AG08396 (cell line): ENCODE data around the gene LLCFC1.

Experiments
- DNase-seq: peaks from one replicate; pipeline ENCODE4 v3.0.0; 2012; ENCODE audit warnings: low spot score, mixed read lengths

Gene LLCFC1

DNA sequence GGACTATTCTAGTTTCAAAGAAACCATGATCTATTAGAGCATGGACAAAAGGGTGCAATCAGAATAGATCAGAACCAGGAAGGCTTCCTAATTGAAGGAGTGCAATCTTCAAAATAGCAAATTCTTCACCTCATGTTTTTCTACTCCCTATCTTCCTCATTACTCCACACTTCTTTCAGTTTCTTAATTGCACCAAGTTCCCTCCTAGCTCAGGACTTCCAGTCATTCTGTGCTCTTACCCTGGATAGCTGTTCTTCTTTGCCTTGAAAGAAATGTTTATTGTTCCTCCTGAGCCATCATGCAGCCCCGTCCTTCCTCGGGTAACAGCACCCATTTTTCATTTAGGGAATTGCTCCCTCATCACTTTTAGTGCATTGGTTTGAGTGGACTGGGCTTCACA, 28.8 kb upstream of the LLCFC1 start:
- DNase-seq = no peak

DNA sequence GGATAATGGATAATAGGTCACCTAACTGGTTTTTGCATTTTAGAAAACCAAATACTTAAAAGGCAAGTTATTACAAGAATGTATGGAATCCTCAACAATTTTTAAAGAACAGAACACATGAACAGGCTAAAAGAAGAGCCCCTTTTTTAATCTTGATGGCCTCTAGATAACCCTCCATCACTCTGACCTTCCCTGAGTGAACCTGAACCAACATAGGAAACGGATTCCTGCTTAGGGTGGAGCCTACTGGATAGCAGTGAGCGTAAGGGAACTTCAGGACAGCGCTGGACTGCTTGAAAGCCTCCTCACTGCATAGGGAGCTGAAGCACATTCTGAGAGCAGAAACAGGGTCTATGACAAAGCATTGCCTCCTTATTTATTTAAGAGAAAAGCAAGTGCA, 26.2 kb upstream of the LLCFC1 start:
- no peak for DNase-seq

DNA sequence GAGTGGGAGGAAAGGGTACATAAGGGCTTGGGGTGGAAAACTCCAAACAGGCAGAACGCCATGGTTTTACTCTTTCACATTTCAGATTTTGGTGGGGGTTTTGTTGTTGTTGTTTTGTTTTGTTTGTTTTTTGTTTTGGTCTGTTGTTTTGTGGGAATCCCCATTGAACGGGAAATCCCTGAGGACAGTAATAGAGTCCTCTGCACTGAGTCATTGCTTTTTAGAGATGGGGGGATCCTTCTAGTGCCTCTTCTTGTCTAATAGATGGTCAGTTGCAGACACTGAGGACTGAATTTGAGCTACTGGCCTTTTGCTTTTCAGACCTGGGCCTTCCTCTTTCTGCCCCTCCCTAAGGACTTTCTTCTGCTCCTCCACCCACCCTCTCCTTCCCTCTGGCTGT, 25.7 kb upstream of the LLCFC1 start:
- DNase-seq = no peak

DNA sequence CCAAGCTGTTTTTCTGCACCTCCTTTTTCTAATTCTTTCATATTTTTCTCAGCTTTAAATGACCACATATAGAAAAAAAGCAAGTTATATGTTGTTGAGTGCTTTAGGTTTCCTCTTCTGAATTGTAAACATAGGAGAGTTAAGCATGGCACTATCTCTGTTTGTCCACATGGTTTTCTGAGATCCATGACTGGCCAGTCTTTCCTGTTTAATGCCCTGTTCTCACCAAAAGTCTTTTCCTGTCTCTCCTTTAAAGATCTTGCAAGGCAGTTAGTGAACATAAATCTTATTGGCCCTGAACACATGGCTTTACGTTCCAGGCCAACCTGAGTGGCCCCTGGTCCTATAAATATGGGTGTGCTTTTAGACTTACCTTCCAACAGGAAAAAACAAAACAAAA, 25.2 kb upstream of the LLCFC1 start:
- DNase-seq = no peak

DNA sequence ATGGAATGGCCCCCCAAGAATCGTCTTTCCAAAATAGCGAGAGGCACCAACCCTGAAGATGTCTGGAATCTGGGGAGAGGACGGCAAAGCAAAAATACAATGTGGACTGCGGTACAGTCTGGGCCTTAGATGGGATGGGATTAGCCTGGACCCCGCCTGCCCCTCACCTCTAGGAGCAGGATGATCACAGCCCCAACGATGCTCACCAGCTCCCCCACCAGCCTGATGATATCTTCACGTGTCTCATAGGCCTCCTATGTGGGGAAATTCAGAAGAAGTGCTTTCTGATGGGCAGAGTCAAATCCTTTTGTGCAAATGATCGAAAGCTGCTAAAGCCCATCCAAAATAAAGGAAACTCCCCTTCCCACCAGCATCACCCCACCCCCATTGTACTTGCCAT, 24.0 kb upstream of the LLCFC1 start:
- DNase-seq = no peak

DNA sequence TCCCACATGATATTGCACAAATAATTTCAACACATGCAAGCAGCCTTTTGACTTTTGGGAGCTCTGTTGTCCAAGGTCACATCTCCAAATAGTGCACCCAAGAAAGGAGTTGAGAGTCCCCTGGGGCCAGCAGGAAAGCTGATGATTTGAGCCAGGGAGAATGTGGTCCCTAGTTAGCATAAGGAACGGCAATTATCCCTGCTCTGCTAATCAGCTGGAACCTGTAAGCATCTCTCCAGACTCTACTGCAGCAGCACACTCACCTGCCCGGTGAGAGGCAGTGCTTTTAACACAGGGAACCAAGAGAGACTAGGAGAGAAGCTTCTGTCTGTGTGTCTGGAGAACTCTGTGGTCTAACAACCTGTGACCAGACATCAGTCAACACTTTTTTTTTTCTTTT, 22.8 kb upstream of the LLCFC1 start:
- no peak for DNase-seq

DNA sequence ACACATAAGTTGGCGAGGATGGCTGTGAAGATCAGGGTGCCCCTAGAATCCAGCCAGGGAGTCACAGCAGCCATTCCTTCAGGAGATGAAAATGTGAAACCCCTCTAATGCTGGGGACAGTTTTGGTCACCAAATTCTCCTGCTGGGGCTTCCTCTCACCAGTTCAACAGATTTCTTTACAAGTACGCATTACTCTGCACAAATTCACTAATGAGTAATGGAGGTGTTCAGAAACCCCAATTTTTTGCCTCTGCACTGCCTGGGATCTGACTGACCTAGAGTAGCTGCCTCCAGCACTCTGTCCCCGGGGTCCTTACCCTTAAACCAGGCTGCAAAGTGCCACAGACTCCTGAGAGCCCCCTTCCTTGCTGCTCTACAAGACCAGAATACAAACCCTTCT, 21.8 kb upstream of the LLCFC1 start:
- DNase-seq = no peak

DNA sequence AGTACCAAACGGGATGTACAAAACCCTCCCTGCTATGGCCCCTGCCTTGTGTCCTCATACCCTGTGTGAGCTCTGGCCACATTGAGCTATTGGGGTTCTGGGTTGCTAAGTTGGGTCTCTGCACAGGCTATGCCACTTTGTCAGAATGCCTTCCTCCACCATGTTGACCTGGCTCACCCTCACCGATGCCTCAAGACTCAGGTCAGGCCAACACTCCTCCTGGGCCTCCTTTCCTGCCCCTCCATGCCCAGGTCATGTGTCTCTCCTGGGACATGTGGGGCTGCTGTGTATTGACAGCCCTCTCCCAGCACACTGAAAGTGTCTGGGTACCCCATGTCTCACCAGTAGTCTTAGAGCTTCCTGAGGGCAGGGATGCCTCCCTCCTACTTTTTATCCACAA, 20.4 kb upstream of the LLCFC1 start:
- no peak for DNase-seq

DNA sequence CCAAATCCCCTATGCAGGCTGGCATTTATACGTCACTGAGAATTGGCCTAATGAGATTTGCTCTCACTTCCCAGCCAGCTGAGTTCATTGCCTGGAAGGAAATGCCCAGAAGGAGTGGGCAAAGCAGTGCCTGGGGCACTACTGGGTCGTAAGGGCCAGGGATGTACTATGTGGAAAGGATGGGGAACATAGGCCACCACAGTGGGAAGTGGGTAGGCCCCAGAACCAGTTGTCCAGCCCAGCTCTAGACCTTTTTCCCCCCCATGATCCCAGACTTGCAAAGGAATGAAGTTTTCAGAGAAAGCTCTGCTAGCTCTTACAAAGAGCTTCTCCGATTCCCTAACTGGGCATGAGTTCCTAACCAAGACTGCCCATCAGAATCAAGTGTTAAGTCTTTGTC, 19.6 kb upstream of the LLCFC1 start:
- DNase-seq = no peak

DNA sequence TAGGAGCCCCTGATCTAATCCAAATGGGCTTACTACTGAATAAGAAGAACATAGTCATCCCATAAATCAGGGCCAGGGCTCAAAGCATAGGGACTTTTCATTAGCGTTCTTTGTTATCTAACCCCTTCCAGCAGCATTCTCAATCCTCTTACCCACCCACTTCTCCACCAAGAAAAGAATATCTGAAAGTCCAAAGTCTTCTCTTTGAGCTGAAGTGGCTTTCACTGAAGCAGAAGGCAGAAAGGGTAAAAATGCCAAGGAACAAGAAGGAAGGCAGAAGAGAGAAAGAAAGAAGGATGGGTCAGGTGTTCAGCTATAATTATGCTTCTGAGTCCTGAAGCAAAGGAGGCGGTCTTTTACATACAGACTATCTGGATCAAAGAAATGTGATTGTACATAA, 15.9 kb upstream of the LLCFC1 start:
- no peak for DNase-seq

DNA sequence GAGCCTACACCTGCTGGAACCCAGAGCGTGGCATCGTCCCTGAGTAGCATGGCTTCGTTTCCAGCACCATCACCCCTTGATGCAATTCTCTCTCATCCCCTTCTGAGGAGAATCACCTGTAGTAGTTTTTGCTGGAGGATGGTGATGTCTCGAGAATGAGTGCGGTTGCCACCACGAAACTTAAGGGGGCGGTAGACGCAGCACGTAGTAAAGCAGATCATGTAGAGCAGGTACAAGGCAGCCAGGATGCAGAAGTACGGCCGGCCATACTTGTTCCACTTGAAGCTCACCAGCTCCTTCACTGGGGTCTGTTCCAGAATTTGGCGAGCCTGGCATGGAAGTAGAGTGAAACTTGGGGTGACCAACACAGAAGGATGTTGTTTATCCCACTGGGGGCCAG, 13.9 kb upstream of the LLCFC1 start:
- DNase-seq = no peak

DNA sequence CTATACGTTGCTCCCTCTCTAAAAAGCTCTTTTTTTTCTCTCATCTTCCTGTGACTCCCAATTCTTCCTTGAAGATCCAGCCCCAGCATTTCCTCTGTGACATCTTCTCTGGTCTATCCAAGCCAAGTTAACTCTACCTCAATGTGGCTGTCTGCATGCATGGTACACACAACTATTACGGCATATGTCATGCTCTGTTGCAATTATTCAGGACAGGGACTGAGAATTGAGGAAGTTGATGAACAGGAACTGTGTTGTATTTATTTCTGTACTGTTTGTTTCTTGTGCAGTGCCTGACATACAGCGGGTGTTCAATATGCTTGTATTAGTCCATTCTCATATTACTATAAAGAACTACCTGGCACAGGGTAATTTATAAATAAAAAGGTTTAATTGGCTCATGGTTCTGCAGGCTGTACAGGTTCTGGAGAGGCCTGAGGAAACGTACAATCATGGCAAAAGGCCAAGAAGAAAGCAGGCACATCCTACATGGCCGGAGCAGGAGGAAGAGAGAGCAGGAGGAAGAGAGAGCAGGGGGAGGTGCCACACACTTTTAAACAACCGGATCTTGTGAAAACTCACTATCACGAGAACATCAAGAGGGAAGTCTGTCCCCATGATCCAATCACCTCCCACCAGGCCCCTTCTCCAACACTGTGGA, 12.1 kb upstream of the LLCFC1 start:
- no peak for DNase-seq

DNA sequence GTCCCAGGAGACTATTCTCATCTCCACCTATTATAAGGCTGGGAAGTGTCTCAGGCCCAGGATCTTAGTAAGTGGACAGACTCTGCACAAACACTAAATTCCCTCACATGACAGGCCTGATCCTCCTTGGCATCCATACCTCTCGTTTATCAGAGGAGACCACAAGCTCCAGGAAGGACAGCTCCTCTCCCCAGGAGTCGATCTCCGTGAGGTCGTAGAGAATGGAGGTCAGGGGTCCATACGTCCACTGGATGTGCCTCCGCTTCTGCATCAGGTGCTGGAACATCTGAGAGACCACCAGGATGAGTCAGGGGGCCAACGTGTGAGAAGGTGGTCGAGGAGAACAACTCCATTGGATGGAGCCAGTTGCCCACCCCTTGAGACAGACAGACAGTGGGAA, 11.3 kb upstream of the LLCFC1 start:
- no peak for DNase-seq

DNA sequence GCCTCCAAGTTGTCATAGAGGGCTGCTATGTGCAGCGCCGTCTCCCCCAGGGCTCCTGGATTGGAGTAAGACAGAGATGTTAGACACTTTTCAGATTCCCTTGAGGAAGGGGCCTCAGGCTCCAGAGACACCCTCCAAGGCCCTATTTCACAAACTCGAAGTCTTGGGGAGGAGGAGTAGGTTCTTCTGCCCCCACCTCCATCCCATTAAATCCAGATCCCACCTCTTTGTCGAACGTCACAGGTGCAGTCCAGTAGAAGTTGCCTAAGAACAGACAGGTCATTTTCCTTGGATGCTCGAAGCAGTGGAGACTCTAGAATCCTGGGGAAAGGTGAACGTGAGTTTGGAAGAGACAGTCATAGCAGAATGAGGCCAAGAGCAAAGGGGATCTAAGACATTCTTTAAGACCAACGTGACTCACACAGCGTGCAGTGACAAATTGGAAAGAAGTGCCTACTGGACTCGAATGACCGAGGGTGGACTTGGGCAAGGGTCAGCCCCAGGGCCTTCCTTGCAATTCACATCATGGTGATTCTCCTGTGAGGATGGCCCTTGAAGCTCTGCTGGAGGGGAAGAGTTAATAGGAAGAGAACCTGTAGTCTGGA, 9.1 kb upstream of the LLCFC1 start:
- no peak for DNase-seq

DNA sequence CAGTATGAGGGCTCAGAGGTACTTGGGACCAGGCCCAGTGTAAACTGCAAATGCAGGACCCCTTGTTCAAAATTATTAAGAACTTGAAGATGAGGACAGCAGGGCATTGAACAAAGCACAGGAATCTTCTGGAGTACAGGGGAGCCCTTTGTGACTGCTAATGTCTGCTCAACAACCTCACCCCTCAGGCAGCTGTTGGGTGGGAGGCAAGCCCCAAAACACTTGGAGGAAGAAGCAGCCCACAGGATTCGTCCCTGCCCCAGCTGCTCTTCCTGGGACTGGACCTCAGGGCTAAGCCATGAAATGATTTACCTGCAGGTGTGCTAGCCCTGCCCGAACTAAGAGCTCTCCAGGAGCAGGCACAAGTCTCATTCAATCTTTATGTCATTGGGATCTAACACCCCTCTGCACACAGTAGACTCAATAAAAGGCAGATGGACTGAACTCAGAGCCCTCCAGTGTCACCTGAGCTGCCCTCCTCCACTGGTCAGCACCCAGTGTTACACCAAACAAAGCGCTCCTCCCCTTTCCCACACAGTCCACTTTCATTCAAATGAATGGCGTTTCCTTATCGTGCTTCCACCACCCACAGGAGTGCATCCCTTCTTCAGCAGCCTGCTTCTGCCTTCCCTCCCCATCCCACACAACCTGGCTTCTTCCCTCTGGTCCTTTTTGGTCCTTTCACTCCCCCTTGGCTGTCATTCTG, 6.7 kb upstream of the LLCFC1 start:
- no peak for DNase-seq

DNA sequence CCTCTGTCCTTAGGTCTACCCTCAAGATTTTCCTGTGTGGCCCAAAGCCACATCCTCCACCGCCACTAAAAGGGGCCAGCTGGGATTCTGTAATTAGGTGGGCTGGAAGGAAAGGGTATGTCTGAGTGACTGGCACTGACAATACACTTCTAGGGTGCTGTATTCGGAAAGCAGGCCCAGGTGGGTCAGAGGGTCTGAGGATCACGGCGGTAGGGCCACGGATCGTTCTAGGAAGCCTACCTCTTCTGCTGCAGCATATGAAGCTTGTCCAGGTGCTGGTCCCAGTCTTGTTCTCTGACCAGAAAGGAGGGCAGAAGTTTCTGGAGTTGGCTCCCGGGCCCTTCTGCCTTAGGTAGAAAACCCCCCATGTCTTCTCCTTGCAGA, 6.2 kb upstream of the LLCFC1 start:
- no peak for DNase-seq

DNA sequence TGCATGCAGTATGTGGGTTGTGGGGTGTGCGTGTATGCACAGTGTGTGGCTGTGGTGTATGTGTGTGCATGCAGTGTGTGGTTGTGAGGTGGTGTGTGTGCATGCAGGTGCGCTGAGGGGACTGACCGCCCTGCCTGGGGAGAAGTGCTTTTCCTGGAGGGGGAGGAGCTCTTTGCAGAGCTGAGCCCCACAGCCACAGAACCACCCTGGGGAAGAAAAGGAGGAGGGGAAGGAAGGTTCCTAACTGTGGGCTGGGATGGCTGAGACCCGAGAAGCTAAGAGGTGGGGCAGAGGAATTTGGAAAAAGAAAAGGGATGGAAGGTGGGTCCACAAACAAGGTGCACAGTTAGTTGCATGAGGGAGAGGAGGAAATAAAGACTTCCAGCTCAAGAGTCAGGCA, 5.7 kb upstream of the LLCFC1 start, which contains the start of gene TRPV5:
TRPV5 (minus strand) TSS at position 123 of the 400 bp plus-strand sequence. CDS start 287 bp downstream, outside the sequence.
- no peak for DNase-seq

DNA sequence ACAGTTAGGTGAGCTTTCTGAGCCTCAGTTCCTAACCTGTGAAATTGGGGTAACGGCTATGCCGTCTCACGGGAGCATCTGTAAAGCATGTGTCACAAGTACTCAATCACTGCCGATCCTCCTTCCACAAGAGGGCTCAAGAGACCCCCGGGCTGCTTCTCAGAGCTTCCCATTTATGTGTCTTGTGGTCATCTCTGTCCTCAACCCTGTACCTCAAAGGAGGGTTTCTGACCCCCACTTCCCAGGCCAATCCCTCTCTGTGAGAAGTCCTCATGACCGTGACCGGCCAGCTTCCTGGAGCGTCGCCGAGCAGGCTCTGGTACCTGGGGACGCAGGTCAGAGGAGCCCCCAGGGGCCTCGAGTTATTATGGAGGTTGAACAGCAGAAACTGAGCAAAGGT, 5.2 kb upstream of the LLCFC1 start:
- no peak for DNase-seq

DNA sequence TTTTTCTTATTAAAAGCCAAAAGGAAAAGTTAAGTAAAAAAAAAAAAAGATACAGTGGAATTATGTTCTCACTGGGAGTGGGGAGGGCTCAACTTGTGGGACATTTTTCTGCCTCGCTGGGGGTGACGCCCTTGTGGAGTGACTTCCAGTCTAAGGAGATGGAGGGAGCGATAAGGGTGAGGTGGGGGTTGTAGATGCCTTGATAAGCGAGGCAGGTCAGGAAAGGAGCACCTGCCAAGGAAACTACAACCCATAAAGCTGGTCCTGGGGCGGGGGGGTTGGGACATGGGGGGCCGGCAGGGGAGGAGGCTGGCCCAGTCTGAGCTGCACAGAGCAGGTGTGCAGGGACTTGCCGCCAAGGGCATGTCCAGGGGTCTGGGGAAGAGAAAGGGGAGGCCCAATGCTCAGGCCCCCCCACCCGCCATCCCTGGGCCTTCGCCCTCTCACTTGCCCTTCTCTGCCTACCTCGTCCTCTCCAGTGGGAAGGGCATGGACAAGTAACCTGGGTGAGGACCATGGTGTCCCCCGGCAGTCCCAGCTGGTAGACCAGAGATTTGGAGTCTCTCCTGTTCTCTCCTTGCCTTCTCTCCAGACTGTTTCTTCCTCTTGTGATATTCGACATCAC, 3.2 kb upstream of the LLCFC1 start:
- no peak for DNase-seq

DNA sequence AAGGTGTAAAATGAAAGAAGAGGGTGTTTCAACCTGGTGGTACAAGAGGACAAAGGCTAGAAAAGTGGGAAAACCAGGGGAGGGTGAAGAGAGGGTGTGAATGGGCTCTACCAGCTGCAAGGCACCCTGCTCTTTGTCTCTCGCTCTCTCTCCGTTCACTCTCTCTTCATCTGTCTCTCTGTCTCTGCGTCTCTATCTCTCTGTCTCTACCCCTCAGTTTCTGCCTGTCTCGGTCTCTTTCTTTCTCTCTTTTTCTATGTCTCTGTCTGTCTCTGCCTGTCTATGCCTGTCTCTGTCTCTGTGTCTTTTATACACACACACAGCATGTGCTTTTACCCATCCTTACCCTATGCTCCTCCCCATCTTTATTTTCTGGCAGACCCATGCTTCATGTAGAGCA, 673 bp upstream of the LLCFC1 start:
- DNase-seq = no peak

DNA sequence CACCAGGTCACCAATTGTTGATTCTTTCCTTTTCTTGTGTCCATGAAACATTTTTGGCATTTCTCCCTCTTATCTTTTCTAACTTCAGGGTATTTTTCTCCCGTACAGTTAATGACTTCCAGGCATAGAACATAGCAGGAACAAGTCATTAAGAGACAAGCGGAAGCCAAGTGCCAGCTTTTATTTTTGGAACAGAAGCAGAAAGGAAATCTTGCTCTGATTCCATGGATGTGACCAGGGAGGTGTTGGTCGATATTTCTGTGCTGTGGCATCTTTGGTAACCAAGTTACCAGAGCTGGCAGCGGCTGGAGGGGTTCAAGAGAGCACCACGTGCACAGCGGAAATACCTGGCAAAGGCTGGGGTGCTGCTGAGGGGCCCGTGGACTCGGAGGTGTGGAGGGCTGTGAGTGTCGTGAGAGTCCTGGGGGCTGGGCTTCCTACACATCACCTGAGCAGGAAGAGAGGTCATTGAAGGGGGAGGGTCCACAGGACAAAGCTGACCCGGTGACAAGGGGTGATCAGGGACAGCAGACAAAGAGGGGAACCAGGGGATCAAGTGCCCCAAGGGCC, 1.8 kb downstream of the LLCFC1 start:
- no peak for DNase-seq

DNA sequence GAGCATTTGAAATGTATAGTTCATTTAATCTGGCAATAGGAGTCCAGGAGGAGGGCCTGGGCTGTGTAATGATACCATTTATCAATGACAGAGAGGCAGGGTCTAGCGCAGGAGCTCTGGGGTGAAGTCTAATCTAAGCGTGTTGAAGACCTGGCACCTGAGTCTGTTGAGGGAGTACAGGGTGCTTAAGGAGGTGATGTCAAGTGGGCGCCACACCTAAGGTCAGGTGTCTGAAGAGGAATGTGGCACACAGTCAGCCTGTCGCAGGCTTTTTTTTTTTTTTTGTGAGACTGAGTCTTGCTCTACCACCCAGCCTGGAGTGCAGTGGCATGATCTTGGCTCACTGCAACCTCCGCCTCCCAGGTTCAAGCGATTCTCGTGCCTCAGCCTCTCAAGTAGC, 2.3 kb downstream of the LLCFC1 start:
- DNase-seq = no peak

DNA sequence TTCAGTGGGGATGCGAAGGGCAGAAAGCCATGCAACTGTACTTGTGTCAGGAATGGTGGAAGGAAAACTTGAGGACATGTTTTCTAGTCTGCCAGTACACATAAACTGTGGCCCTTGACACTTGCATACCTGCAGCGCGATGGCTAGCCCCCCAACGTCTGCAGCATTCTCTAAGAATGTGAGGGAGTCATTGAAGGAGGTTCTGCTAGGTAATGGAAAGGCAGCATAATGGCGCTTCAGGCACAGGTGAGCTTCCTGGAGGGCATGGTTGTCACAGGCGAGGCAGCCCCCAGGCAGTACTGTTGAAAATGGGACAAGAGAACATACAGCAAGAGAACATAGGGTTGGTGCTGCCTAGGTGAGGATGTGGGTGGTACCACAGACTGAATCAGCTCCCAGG, 3.5 kb downstream of the LLCFC1 start:
- DNase-seq = no peak
